GM19372 (cell line): ENCODE data around the gene COL4A6.

Experiments used
- ATAC-seq: cut with Tn5 transposase; IDR thresholded peaks from one replicate; pipeline ENCODE4 v1.9.1; 2021; ENCODE audit warnings: mild to moderate bottlenecking, low read depth, moderate library complexity; ENCODE audit not compliant: unreplicated experiment

COL4A6 gene

GRCh38 chrX:108285918-108286317 is 152.3 kb downstream of the COL4A6 start:
- ATAC-seq, result no peak

DNA sequence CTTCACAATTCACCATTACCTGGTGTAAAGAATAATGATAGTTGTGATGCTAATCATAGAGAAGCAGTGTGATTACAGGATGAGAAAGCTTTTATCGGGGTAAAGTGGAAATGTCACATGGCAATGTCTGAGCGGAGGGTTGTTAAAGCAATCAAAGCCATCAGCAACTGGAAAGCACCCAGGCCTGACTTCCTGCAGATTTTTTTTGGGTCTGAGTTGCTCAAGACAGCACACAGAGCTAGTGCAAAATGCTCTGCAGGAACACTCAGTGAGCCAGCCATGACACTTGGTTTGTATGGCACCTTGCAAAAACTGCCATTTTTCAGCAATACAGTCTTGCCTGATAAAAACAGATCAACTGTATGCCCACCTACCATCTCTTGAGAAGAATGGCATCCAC is 152.9 kb downstream of the COL4A6 start:
- ATAC-seq, result no peak

GRCh38 chrX:108275732-108276131 is 162.5 kb downstream of the COL4A6 start:
- no peak for ATAC-seq

GRCh38 chrX:108271397-108271787 is 166.8 kb downstream of the COL4A6 start:
- no peak for ATAC-seq

DNA sequence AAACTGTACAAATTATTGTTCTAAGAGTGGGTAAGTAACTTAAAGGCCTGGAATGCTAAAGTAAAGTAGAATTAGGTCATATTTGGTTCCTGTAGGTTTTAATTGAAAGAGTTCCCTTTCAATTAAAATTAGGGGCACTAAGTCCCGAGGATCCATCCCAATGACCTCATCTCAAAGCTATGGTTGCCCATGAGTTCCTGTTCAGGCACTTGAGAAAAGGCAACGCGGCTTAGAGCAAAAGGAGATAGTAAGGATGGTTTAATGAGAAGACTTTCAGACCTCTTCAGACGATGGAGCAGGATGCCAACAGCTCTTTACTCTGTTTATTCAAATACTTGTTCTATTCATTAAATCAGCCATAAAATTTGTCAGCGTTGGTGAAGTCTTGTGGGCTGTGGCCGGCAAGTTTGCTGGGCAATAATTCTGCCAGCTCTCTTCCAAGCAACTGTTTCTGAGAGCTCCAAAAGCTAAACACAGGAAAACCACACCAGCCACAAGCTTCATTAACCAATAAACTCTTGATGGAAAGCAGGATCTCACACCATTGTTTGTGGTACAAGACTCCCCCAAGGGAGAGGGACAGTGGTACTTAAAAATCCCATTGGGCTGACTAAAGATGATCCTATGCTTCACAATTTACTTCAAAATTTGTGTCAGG is 167.4 kb downstream of the COL4A6 start:
- ATAC-seq, result no peak

- no peak for ATAC-seq
Measured at GRCh38 chrX:108270280-108270679, 167.9 kb downstream of the COL4A6 start.

DNA sequence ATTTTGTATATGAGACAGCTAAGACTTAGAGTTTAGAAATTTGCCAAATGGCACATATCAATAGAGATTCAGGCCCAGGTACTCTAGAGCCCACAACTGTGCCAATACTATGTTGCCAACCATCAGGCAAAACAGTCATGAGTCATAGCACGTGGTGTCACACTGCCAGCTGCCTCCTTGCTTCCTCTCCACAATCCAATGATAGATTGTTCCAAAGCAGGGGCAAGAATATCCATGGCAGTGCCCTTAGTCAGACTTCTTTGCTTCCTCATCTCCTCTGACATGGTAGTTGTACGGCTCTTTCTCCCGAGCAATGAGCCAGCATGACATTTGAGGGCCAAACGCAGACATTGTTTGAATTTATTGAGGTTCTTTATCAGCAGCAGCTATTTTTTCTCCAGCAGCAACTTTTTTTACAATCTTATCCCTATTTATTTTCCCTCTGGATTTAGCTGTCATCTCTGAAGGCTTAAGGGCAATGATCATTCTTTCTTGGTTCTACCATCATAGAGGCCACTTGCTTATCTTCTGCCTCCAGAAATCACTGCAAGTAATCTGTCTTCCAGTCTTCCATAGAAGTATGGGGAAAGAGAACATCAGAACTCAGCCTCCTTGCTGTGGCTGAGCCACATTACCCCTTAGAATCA is 169.7 kb downstream of the COL4A6 start:
- no peak for ATAC-seq

DNA sequence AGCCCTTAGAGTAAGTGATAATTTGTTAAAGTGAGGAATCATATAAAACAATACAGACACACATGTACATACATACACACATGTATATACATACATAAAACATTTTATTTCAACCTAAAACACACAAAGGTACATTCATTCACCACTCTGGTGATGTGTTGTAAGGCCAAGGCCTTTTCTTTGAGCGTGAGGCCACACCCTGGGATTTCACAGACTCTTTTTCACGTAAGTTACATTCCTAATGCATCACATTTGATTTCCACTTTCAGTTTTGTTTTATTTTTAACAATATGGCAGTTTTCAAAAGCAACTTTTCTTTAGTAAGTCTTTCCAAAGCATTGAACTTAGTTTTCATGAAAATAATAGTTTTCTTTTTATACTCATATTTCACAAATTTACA is 170.7 kb downstream of the COL4A6 start:
- no peak for ATAC-seq

DNA sequence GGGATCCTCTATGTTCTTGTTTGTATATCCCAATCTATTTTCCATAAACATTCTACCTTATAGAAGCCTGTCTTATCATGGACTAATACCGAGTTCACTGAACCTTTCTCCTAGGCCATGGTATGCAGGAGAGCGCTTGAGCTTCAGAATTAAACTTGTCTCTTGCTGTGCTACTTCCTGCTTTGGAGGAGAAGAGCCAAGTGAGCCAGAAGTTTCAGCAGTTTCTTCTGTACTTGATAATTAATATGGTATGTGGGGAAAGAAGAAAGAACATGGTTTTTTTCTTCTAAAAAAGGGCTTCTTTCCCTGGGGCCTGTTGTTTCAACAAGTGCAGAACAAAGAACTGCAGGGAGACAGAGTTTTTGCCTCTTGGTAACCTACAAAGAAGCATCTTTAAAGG is 173.8 kb downstream of the COL4A6 start:
- no peak for ATAC-seq

GRCh38 chrX:108261549-108262203 is 176.5 kb downstream of the COL4A6 start:
- no peak for ATAC-seq

DNA sequence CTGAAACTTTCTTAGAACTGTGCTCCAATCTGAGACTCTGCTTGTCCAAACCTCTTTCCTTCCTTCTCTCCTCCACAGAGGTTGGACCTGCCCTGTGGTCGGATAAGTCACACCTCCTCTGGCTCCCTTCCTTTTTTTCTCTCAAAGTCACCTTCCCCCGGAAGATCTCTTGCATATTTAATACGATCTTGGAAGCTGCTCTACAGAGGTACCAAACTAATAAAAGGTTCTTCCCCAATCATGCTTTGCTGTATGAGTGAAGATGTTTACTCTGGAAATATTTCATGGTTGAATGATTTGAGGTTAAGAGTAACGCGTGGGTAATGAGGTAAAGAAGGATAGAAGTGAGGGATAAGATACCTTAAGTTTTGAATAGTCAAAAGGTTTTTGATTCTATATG is 180.7 kb downstream of the COL4A6 start:
- no peak for ATAC-seq

DNA sequence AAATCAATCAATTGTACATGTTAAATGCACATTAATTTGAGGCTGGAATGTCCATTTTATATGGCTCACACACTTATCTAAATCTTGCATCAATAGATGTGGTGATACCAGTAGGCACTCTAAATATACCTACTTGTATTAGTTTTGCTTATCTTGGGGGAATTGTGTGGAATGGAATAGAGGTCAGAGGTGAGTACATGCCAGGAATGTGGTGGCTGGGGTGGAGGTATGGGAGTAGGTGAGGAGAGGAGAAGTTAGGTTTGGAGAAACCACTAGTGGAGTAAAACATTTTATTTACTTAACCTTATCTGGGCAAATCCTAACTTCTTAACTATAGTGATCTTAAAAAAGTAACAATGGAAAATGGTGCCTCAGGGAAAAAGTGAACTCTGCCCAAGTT is 183.6 kb downstream of the COL4A6 start:
- no peak for ATAC-seq

- no peak for ATAC-seq
Measured at GRCh38 chrX:108250654-108251579, 187.3 kb downstream of the COL4A6 start.

- ATAC-seq, result no peak
Measured at GRCh38 chrX:108246304-108246954, 191.8 kb downstream of the COL4A6 start.

- ATAC-seq, result no peak
Measured at GRCh38 chrX:108245462-108245861, 192.8 kb downstream of the COL4A6 start.

- ATAC-seq, result no peak
Measured at GRCh38 chrX:108235986-108236385, 202.2 kb downstream of the COL4A6 start.

GRCh38 chrX:108230574-108230973 is 207.6 kb downstream of the COL4A6 start:
- no peak for ATAC-seq

- ATAC-seq, result no peak
Measured at GRCh38 chrX:108224727-108225621, 213.2 kb downstream of the COL4A6 start.

- no peak for ATAC-seq
Measured at GRCh38 chrX:108224218-108224617, 214.0 kb downstream of the COL4A6 start.
